Measurements from ENCODE around the gene P2RX2.

The P2RX2 gene

DNA sequence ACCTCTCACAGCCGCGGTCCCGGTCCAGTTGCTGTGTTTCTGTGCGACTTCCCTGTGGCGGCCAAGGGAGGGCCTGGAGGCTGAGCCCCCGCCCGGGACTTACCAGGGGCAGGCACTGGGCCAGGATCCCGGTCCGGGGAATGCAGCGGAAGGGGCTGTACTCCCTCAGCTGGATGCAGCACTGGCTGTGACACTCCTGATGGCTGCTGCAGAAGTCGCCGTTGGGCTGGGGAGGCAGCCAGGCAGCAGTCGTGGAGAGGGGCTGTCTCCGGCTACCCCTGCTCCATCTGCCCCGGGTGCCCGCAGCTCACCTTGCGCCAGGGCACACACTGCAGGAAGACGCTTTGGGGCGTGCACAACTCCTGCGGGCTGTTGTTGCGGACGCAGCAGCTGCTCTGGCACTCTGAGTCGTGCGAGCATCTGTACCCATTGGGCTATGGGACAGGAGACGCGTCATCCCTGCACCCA, 14.4 kb upstream of the P2RX2 start:
- no peak for DNase-seq

- no peak for DNase-seq
These were observed 13.7 kb upstream of the P2RX2 start for GRCh38 chr12:132604668-132605441.

GRCh38 chr12:132605892-132606291, 12.7 kb upstream of the P2RX2 start:
- no peak for DNase-seq

DNA sequence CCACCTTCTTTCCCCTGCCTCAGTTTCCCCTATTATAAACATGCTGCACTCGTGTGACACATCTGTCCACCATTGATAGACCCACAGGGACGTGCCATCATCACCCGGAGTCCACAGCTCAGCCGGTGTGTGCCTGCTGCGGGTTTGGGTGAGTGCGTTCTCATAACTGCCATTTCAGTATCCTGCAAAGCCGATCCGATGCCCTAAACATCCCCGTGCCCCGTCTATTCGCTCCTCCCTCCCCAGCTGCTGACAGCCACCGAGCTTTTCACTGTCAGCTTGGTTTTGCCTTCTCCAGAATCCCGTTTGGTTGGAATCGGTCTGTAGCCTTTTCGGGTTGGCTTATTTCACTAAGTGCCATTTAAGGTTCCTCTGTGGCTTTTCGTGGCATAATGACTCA, 12.1 kb upstream of the P2RX2 start:
- no peak for DNase-seq

- no peak for DNase-seq
These were observed 11.6 kb upstream of the P2RX2 start for GRCh38 chr12:132606927-132607326.

DNA sequence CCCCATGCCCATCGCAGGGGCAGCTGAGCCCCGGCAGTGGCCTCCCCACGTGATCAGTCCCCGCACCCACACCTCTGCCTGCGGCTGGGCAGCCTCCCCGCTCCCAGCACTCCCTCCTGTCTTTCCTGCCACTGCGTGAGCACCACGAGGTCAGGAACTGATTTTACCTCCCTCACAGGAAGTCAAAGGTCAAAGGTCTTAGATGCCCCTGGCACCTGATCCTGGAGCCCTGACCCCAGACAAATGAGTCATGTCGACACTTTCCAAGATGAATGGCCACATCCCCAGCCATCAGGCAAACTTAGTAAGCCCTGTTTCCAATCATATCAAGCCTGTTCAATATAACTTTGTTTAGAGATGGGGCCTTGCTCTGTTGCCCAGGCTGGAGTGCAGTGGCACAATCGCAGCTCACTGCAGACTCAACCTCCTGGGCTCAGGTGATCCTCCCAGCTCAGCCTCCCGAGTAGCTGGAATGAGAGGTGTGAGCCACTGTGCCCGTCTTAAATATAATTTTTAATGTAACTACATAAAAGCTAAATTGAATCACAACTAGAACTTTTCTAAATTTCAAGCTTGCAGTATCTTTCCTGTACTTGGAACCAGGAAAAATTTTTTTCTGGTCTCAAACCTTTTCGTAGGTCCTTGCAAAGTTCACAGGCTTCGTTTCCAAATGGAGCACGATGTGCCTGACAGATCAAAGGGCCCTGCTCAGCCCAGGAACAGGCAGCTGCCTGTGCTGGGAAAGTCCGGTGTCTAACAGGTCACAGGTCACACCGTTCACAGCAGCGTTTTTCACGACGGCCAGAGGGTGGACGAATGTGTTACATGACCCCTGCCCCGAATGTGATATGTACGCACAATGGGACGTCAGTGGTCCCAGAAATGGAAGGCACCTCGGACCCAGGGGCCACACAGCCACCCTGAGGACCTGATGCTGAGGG, 10.1 kb upstream of the P2RX2 start:
- no peak for DNase-seq

DNA sequence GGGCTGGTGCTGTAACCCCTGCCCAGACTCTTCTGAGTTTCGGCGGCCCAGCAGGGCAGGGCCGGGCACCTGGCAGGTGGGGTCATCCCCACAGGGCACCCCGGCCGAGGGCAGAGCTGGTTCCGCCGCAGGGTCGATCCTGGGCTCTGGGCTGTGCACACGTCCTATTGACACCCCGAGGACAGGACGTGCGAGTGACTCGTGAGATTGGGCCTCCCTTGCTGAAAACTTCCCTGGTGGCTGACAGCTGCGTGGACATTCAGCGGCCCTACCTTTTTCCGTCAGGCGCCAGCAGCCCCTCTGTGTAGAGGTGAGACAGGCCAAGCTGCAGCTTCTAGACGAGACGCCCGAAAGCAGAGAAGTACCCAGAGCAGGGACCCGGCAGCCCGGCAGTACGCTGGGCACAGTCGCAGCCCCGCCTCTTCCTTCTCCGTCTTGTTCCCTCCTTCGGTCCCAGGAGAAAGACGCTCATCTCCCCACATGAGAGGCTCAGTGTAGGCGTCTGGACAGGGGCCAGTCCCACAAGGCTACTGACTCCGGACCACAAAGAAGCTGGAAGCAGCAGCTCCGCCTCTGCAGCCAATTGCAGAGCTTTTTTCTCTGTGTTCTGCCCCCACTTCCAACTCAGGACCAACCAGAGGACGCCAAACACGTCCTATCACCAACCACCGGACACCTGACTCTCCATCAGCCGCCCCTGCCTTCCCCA, 8.4 kb upstream of the P2RX2 start, which contains the start of gene LRCOL1:
TSS of gene LRCOL1 (minus strand) at position 532 of the 709 bp plus-strand sequence. CDS start 4,331 bp downstream, outside the sequence.
- DNase-seq: no peak

DNA sequence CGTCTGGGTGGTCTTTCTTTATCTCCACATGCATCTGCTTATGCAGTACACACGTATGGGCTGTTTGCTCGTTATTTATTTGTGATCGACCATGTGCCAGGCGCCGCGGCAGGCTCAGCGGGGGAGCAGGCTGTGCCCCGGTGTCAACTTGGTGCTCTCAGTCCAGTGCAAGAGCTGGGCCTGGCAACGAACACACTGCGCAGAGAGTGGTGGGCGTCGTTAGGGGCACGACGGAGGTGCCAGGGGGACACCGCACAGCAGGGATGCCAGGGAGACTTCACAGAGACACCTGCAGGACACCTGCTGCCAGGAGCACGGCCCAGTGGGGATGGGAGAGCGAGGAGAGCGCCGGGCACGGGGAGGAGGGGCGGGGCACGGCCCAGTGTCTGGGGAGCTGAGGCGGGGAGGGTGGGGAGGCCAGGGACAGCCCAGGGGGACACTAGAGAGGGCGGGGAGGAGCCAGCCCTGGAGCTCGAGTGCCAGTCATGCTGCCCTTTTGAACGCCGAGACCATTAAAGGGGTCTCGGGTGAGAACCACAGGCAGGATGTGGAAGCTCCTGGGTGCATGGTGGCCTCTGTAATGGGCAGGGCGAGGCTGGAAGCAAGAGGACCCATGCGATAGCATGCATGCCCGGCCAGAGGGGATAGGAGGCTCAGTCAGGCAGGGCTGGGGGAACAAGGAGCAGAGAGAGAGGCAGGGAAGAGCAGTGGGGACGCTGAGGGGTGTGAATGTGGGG, 7.5 kb upstream of the P2RX2 start:
- no peak for DNase-seq

DNA sequence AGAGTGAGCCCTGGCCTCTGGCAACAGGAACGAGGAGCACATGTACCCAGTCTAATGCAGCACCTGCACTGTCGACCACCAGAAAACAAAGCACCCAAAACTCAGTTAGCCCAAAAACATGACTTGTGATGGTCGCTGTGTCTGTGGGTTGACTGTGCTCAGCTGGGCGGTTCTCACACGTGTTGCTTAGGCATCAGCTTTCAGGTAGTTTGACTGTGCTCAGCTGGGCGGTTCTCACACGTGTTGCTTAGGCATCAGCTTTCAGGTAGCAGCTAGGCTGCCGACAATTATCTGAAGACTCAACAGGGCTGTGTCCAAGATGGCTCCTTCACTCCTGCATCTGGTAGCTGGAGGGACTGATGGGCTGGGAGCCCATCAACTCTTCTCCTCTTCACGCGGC, 7.0 kb upstream of the P2RX2 start:
- DNase-seq: no peak

DNA sequence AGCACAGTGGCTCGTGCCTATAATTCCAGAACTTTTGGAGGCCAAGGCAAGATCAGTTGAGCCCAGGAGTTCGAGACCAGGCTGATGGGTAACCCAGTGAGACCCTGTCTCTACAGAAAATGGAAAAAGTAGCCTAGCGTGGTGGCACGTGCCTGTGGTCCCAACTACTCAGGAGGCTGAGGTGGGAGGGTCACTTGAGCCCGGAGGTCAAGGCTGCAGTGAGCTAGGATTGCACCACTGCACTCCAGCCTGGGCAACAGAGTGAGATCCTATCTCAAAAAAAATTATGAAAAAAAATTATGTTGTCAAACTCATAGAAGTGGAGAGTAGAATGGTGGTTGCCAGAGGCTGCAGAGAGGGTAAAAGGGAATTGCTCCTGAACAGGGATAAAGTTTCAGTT, 4.5 kb upstream of the P2RX2 start:
- DNase-seq: no peak

DNA sequence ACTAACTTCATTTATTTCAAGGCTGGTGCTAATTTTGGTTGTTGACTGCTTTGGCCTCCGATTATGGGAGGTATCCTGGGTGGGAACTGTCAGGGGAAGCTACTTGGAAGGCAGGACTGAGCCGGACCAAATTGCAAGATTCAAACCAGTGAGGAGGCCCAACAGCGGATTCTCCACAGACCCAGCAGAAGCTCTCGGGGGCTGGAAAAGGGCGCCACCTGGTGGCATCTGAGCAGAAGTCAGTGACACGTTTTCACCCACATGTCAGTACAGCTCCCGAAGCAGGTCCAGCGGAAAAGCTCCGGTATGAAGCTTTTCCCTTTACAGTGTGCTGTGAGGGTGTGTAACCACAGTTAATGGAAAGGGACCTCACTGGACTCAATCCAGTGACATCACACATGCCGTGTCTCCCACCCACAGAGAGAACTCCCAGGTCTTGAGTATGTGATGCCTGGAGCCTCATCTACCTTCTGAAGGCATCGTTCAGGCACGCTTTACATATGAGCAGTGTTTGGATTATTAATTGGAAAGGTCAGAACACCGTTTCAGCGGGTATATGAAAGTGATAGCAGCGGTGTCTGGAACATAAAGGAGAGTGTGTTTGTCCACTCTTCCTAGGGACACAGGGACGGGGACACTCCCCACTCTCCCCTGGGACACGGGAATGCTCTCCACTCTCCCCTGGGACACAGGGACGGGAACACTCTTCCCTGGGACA, 3.6 kb upstream of the P2RX2 start:
- peak; percentile 70 to 76 for DNase-seq

DNA sequence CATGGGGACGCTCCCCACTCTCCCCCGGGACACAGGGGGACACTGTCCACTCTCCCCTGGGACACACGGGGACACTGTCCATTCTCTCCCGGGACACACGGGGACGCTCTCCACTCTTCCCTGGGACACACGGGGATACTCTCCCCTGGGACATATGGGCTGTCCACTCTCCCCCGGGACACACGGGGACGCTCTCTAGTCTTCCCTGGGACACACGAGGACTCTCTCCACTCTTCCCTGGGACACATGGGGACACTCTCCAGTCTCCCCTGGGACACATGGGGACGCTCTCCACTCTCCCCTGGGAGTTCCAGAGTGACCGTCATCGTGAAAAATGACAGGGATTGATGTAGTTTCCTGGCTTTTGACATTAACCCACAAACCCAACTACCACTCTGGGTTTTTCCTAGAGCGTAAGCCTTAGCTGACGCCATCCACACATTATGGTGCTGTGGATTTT, 3.0 kb upstream of the P2RX2 start:
- no peak for DNase-seq

GRCh38 chr12:132617135-132617701, 1.4 kb upstream of the P2RX2 start:
- DNase-seq: no peak

DNA sequence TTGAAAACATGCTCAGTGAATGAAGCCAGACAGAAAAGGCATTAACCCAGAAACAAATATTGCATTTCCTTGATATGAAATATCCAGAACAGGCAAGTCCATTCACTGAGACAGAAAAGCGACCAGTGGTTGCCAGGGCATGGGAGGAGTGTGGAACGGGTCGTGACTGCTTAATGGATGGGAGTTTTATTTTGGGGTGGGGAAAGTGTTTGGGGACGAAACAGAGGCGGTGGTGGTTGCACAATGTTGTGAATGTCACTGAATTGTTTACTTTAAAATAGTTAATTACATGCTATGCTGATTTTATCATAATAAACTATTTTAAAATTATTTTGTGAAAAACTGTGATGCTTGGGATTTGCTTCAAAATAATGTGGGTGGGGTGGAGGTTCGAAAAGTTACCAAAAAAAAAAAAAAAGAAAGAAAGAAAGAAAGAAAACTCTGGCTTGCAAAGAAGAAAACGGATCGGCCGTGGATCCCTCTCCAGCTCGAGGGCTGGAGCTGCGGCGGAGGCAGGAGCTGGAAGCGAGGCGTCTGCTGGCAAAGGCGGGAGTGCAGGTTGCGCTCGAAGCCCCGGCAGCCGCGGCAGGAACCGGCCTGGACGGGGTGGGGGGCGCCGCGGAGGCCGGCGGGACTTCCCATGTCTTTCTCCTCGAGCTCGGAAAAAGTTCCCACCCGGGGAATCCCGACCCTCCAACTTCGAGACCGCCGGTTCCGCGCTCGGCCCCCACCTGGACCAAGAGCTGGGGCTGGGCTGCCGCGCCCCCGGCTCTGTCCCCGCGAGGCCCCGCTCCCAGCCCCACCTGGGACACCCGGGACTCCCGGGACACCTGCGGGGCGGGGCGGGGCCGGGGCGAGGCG, 524 bp upstream of the P2RX2 start:
- no peak for DNase-seq

DNA sequence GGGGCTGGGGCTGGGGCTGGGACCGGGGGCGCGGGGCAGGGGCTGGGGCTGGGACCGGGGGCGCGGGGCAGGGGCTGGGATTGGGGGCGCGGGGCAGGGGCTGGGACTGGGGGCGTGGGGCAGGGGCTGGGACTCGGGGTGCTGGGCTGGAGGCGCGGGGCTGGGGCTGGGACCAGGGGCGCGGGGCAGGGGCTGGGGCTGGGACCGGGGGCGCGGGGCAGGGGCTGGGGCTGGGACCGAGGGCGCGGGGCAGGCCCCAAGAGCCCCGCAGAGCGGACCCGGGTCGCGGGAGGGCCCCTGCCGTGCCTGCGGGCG, 452 bp downstream of the P2RX2 start:
- DNase-seq: no peak

DNA sequence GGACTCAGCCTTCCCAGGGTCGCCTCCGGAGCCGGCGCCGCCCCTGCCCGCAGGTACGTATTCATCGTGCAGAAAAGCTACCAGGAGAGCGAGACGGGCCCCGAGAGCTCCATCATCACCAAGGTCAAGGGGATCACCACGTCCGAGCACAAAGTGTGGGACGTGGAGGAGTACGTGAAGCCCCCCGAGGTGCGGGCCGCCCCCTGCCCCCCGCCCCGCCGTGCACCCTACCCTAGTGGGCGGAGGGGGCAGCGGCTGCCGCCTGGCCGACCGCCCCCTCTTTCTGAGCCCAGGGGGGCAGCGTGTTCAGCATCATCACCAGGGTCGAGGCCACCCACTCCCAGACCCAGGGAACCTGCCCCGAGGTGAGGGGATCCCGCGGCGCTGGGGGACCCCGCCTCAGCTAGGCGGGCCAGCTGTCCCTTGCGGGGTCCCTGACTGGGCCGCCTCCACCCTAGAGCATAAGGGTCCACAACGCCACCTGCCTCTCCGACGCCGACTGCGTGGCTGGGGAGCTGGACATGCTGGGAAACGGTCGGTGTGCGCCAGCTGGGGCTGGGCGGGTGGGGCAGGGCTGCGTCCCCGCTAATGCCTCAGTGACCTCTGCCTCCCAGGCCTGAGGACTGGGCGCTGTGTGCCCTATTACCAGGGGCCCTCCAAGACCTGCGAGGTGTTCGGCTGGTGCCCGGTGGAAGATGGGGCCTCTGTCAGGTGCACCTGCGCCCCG, 973 bp downstream of the P2RX2 start:
- DNase-seq: no peak

DNA sequence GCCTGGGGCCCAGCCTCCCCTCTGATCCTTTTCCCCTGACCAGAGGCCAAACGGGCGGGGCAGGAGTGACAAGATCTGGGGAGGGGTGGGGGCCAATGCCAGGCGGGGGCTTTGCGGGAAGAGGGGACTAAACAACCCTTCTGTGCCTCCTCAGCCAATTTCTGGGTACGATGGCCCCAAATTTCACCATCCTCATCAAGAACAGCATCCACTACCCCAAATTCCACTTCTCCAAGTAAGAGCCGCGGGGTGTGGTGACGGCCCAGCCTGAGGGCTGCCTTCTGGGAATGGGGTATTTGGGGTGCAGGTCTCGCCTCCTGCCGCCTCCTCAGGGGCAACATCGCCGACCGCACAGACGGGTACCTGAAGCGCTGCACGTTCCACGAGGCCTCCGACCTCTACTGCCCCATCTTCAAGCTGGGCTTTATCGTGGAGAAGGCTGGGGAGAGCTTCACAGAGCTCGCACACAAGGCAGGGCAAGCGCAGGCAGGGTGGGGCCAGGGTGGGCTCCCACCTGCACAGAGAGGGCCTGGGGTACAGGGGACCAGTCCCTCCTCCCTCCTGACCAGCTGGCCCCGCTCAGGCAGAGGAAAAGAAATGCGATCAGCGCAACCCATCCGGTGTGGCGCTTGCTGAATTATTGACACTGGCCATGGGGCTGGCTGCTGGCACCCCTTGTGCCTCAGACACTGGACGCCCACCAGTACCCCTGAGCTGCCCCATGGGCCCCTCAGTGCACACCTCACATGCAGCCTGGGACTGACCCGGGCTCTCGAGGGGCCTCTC, 1.7 kb downstream of the P2RX2 start:
- DNase-seq: no peak

- DNase-seq: no peak
These were observed 2.5 kb downstream of the P2RX2 start for GRCh38 chr12:132620899-132621656.
